Ovary (tissue), 9 donors: ENCODE measurements around the gene DFFA. TPM values are rescaled to one million over a fixed set of nuclear protein-coding genes. Genes with fewer than 3 reads are reported as not detected.

Experiments
- DNase-seq, 5 donors: peaks; one replicate each; pipeline ENCODE4 v3.0.0-alpha.2; 2019 to 2020
- H3K27ac ChIP-seq, 2 donors: fragments of 200-600 bp; one replicate each; pipeline versions ENCODE4 v1.5.1 to v1.8.0; 2019 to 2022
- H3K27me3 ChIP-seq: fragments of 200-600 bp; one replicate; pipeline ENCODE4 v1.8.0; 2022
- H3K36me3 ChIP-seq: fragments of 200-600 bp; sonication (generic); one replicate; pipeline ENCODE4 v1.5.1; 2019
- H3K4me1 ChIP-seq: one replicate; pipeline ENCODE4 v1.8.1; 2013; ENCODE audit warnings: mild to moderate bottlenecking, moderate library complexity; ENCODE audit not compliant: insufficient read depth
- H3K4me3 ChIP-seq: fragments of 200-600 bp; sonication (generic); one replicate; pipeline ENCODE4 v1.5.1; 2017
- H3K9me3 ChIP-seq, 2 donors: fragments of 200-600 bp in 1 of 2; sonication (generic) in 1 of 2; one replicate each; pipeline versions ENCODE4 v1.5.1 to v1.8.1; 2013 to 2019; ENCODE audit warnings: mild to moderate bottlenecking in 1 of 2, moderate library complexity in 1 of 2
- EP300 ChIP-seq: sonication (generic); formaldehyde crosslinking; IDR thresholded peaks from one replicate; pipeline ENCODE4 v1.6.1; 2017; ENCODE audit warnings: antibody characterized with exemption
- POLR2A ChIP-seq: fragments of 450-650 bp; IDR thresholded peaks from one replicate; pipeline ENCODE4 v1.6.1; 2017; ENCODE audit warnings: antibody characterized with exemption, mild to moderate bottlenecking, moderate library complexity
- WGBS, 3 donors: extraction: QIAGEN DNeasy Blood & Tissue Kit in 1 of 3; methylation state at CpG; one replicate each; pipeline versions ENCODE4 v1.1.5 to v1.1.7; 2013 to 2017; 5-methylcytosine and 5-hydroxymethylcytosine counted together
- intact Hi-C, 4 donors: fragments of 100-400 bp; cut with DNase I; formaldehyde crosslinking; loops; one replicate each; pipeline versions ENCODE4 v1.11.0 to v1.15.1; 2022 to 2023
- polyA plus RNA-seq, 2 donors: library from polyadenylated mRNA; stranded (reverse); fragments of 200-250 nt in 1 of 2; fragments of 350-450 nt in 1 of 2; fragmentation: Illumina TruSeq in 1 of 2; extraction: RNeasy Lipid Tissue Mini Kit (QIAGEN cat#74804) in 1 of 2; gene quantifications; one replicate each; pipeline ENCODE4 v1.2.3, GENCODE V29; 2013 to 2014
- total RNA-seq, 7 donors: library from RNA; depleted of rRNA in 2 of 7; stranded (reverse); fragments of >200 nt in 2 of 7; fragmentation: NEBNext Ultra II Directional in 3 of 7; extraction: Animal tissue kit (Norgen Biotek cat#: 25700) in 3 of 7; gene quantifications; one replicate each; pipeline versions ENCODE4 v1.1.0 to v1.2.4, GENCODE V29; 2016 to 2023
- TF ChIP-seq, protein P1 (sequence below), 3 donors: fragments of 450-650 bp in 2 of 3; fragments of 200-600 bp in 1 of 3; IDR thresholded peaks; one replicate each; pipeline versions ENCODE4 v1.5.1 to v1.8.0; 2016 to 2022; ENCODE audit warnings: antibody characterized with exemption in 3 of 3, mild to moderate bottlenecking in 1 of 3
- donor health status: DM: no; HTN: no; CAD: no; lungs with moderate emphysema.
- donor health status: DM: no; HTN: no; CAD: no.
- donor health status: Bipolar disorder and iron deficiency.
- donor health status: DM: yes; HTN: yes; CAD: no.
- donor health status: DM: no; HTN: no; CAD: no.
- donor health status: DM: yes; HTN: yes; CAD: no.

Gene DFFA
- total and polyA plus RNA-seq, 9 donors = 14.8 to 37.4 (median 33.0) TPM

DNA sequence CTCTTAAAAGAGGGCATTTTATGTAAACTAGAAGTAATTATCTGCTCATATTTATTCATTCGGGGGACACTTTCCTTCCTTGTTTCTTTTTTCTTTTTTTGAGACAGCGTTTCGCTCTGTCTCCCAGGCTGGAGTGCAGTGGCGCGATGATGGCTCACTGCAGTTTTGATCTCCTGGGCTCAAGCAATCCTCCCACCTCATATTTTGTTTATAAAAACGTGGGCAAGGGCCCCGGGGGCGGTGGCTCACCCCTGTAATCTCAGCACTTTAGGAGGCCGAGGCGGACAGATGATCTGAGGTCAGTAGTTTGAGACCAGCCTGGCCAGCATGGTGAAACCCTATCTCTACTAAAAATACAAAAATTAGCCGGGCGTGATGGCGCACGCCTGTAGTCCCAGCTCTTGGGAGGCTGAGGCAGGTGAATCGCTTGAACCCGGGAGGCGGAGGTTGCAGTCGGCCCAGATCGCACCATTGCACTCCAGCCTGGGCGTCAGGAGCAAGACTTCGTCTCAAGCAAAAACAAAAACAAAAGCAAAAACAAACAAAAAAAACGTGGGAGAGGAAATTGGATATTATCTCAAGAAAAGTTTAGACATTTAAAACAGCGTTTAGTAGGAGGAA, 926 bp upstream of the DFFA start:
- no peak for TF ChIP-seq EP300
- TF ChIP-seq, protein P1, sequence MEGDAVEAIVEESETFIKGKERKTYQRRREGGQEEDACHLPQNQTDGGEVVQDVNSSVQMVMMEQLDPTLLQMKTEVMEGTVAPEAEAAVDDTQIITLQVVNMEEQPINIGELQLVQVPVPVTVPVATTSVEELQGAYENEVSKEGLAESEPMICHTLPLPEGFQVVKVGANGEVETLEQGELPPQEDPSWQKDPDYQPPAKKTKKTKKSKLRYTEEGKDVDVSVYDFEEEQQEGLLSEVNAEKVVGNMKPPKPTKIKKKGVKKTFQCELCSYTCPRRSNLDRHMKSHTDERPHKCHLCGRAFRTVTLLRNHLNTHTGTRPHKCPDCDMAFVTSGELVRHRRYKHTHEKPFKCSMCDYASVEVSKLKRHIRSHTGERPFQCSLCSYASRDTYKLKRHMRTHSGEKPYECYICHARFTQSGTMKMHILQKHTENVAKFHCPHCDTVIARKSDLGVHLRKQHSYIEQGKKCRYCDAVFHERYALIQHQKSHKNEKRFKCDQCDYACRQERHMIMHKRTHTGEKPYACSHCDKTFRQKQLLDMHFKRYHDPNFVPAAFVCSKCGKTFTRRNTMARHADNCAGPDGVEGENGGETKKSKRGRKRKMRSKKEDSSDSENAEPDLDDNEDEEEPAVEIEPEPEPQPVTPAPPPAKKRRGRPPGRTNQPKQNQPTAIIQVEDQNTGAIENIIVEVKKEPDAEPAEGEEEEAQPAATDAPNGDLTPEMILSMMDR (IDR thresholded peaks at IDR 0.05) = no peak
- no peak for TF ChIP-seq POLR2A
- Histone ChIP-seq H3K4me1 (peaks cover 7% of the 10 kb centered on the region), H3K4me3 (no peak overlapping the region), H3K36me3 (no peaks in the 10 kb centered on the region), H3K9me3 (no peaks in the 10 kb centered on the region), H3K27ac (no peak overlapping the region), H3K27me3 (no peaks in the 10 kb centered on the region)
- 53 to 80% (median 61%) methylated on average over 23 of the region's 23 CpGs for WGBS, 3 donors
- intact Hi-C loops = no loop called here
- DNase-seq = no peak

DNA sequence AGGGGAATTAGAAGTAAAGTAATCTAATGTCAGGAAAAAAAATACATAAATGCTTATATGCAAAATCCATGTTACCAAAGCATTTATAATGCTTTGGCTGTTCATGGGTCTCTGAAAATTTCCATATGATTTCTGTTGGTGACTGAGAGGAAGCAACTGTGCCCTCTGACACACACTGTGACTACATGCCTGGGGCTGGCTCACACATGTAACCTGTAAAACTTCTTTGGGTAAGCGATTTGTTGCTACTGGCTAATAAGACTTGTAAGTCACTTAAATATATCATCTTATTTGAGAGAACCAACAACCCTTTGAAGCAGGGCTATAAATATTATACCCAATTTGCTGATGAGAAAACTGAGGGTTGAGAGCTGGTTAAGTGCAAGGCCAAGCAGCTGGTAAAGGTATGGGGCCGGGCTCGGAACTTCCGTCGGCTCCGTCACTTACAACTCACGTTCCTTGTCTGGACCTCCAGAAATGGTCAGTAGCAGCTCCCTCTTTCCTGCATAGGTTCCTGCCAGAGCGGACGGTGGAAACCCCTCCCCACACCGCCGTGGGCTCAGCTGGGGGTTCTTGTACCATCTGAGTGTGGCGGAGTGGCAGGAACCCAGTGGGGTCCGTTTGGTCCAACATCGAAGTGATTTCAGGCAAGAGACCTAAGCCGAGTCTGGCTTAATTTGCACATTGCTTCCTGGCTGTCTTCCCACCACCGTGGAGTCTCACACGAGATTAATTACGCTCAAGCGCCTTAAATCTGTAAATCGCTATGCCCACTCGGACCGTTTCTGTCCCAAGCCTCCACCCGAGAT, 714 bp downstream of the DFFA start:
- intact Hi-C loops = no loop called here

DNA sequence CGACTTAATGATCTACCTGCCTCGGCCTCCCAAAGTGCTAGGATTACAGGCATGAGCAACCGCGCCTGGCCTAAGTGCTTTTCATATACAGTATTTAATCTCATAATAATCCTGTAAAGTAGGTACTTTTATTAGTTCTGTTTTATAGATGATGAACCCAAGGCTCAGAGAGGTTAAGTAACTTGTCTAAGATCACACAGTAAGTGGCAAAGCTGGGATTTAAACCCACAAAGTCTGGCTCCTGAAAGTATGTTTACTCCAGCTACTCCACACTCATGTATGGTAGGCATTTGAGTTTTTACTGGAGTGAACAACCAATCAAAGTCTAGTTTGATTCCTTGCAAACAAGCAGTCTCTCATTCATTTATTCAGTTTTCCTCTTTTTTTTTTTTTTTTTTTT, 2.3 kb downstream of the DFFA start:
- WGBS, 3 donors = 91 to 96% (median 96%) methylated on average over 4 of the region's 4 CpGs
- TF ChIP-seq, protein P1 (IDR thresholded peaks at IDR 0.05) = no peak
- TF ChIP-seq POLR2A = no peak
- intact Hi-C loops = no loop called here

More for the DNA sequence above, 714 bp downstream of the DFFA start:
- peak overlapping the region; percentile 87 for H3K4me3 ChIP-seq
- peak overlapping the region; percentile 50 to 58 for H3K27ac ChIP-seq
- DNase-seq = peak in 1 of 5 donors; percentile 56
- H3K27me3 ChIP-seq = no peaks in the 10 kb centered on the region
- no peaks in the 10 kb centered on the region for H3K36me3 ChIP-seq
- H3K9me3 ChIP-seq = no peaks in the 10 kb centered on the region
- peaks cover 7% of the 10 kb centered on the region for H3K4me1 ChIP-seq
- WGBS, 3 donors = 5 to 6% (median 5%) methylated on average over 23 of the region's 23 CpGs
- no peak for TF ChIP-seq EP300
- TF ChIP-seq, protein P1 (IDR thresholded peaks at IDR 0.05) = no peak
- TF ChIP-seq POLR2A = no peak

DNA sequence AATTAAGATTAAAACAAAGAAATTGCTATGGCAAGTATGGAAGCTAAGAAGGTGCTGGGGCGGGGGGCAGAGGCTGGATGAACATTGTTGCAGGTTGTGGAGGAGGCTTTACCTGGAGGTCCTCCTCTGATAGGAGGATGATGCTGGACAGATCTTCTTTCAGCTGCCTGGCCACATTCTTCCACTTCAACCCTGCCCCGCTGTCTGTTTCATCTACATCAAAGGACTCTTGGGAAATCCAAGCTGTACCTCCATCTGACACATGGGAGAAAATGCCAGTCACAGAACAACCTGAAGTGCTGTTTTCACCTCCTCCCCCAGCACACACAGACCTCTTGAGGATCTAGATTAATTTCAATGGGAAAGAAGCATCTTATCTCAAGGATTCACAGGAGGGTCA, 5.3 kb downstream of the DFFA start:
- Histone ChIP-seq H3K36me3 (no peaks in the 10 kb centered on the region), H3K4me1 (no peaks in the 10 kb centered on the region), H3K4me3 (no peak overlapping the region), H3K9me3 (no peaks in the 10 kb centered on the region), H3K27ac (no peak overlapping the region), H3K27me3 (no peaks in the 10 kb centered on the region)
- intact Hi-C loops = no loop called here
- TF ChIP-seq, protein P1 (IDR thresholded peaks at IDR 0.05) = no peak
- TF ChIP-seq POLR2A (no peak), EP300 (no peak)
- no peak for DNase-seq
- WGBS, 3 donors = 90 to 97% (median 96%) methylated on average over 2 of the region's 2 CpGs

More for the DNA sequence above, 2.3 kb downstream of the DFFA start:
- Histone ChIP-seq H3K4me1 (peaks cover 2% of the 10 kb centered on the region), H3K9me3 (no peaks in the 10 kb centered on the region), H3K27me3 (no peaks in the 10 kb centered on the region), H3K27ac (no peak overlapping the region), H3K36me3 (no peaks in the 10 kb centered on the region), H3K4me3 (no peak overlapping the region)
- DNase-seq = no peak
